Subcutaneous adipose tissue (tissue), 4 donors: ENCODE results near the gene KCTD18. TPM values are rescaled to one million over a fixed set of nuclear protein-coding genes. Genes with fewer than 3 reads are reported as not detected.

Experiments
- CTCF ChIP-seq: fragments of 450-650 bp; IDR thresholded peaks from one replicate; pipeline ENCODE4 v1.5.1; 2016; ENCODE audit warnings: low read depth, mild to moderate bottlenecking, control low read depth, antibody characterized with exemption, moderate library complexity
- total RNA-seq, 4 donors: library from RNA; depleted of rRNA; stranded (reverse); fragments of >200 nt; gene quantifications; one replicate each; pipeline ENCODE4 v1.1.0, GENCODE V29; 2016

KCTD18 gene
- total RNA-seq, 4 donors from 2014 or later: 18.9 to 26.0 (median 22.1) TPM

- no peak for TF ChIP-seq CTCF
Measured at GRCh38 chr2:200486529-200486928, 23.3 kb downstream of the KCTD18 start.

DNA sequence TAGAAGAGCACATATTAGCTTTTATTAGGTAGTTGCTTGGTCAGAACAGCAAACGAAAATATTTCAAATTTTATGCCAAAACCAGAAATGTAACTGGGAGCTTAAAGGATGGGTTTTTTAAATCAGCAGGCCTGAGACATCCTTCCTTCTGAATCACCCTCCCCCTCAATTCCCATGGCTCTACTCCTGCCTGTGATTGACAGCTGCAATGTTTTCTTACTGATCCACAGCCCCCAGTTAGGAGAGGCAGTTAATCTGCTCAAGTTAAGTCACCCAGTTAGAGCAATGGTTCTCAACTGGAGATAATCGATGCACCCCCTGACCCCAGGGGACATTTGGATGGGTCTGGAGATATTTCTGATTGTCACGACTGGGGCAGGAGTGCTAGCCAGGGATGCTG is 24.9 kb downstream of the KCTD18 start:
- TF ChIP-seq CTCF: no peak

DNA sequence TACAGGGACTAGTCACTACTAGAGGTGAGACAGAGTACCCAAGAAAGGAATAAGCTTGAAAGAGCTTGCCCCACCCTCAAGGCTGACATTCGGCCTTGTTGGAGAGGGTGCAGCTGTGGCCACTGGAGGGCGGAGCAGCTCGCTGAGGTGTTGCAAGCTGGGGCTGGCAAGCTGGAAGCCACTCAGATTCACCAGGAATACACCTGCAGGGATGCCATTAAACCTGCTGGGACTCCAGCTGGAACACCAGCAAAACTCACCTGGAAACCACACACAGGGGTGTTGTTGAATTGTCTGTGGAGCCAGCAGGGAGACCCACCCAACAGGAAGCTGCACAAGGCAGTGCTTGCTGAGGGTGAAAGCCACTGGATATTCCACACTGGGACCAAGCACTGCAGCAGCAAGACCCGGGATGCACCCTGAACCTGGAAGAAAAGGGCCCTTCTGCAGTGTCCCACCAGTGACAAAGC is 26.1 kb downstream of the KCTD18 start:
- TF ChIP-seq CTCF: no peak

DNA sequence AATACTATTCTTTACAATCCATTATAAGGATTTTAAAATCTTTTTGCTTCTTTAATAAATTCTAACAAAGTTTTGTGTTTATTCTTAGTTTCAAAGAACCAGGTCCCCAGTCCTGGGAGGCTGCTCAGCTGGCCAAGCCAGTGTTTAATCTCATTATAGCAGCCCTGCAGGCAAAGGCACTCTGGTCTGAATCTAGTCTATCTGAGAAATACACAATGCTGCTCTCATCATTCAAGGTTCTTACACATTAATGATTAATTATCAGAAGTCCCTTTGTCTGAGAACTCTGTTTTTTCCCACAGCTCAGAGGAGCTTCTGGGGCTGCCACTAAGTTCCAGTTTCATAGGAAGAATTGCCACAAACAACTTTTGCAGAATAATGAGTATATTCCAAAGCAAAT is 27.7 kb downstream of the KCTD18 start:
- no peak for TF ChIP-seq CTCF

DNA sequence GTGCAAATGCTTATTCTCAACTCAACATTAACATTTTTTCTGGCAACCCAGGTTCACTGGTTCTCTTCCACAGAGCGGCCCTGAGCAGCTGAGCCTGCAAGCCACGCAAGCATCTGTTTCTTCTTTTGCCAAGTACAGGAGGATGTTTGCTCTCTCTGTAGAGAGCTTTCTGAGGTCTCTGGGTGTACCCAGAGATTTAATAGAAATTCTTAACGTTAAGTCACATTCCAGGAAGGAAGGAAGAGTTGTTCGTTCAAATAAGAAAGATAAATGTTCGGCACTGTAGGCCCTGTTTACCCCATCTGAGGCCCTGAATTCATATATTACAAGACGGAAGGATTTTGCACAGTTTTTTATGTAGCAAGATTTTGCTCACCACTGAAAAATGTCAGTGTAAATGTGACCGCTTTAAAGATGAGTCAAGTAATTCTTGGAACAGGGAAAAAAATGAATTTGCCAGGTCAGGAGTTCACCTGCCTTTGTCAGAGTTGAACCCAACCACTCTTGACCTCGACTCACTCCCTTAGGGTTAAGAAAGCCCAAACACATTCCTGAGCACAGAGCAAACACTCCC is 30.1 kb downstream of the KCTD18 start:
- TF ChIP-seq CTCF: no peak

DNA sequence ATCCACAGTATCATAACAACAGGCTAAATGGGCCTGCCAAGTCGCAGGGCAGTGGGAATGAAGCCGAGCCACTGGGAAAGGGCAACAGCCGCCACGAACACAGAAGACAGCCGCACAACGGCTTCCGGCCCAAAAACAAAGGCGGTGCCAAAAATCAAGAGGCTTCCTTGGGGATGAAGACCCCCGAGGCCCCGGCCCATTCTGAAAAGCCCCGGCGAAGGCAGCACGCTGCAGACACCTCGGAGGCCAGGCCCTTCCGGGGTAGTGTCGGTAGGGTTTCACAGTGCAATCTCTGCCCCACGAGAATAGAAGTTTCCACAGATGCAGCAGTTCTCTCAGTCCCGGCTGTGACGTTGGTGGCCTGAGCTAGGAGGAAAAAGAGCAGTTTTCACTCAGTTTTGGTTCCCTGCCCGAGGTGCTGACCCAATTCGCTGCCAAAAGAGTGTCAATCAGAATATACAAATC is 32.2 kb downstream of the KCTD18 start:
- TF ChIP-seq CTCF: no peak

DNA sequence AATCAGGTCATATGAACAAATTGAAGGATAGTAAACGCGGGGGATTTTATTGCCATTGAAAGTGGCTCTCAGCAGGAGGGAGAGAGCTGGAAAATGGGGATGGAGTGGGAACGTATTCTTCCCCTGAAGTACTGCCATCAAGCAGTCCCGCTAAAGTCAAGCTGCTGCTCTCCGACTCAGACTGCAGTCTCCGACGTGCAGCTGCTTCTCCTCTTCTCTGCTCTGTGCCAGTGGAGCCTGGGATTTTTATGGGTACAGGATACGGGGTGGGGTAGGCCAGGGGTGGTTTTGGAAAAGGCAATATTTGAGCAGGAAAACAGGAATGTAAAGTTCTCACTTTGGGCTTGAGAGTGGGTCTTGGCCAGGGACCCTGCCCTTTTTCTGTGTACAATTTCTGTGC is 33.0 kb downstream of the KCTD18 start:
- no peak for TF ChIP-seq CTCF
